SK-N-SH (cell line): ENCODE data around the gene USP13. TPM values are rescaled to one million over a fixed set of nuclear protein-coding genes. Genes with fewer than 3 reads are reported as not detected.

Experiments used
- CTCF ChIA-PET: fragments of 300-600, 350-600 bp; formaldehyde crosslinking; extraction: SDS; loops from one replicate; lab custom pipeline; 2021; lab: Yijun Ruan, JAX
- POLR2A ChIA-PET: fragments of 350-600 bp; sonication (Branson Sonifier 250); formaldehyde crosslinking; extraction: SDS; loops from one replicate; lab custom pipeline; 2020; ENCODE audit warnings: antibody characterized with exemption, inconsistent platforms; lab: Yijun Ruan, JAX
- DNase-seq: peaks from one replicate; pipeline ENCODE4 v3.0.0; 2012
- H2AFZ ChIP-seq: fragments of 200-600 bp; sonication (generic); 2 replicates; pipeline ENCODE4 v1.8.1; 2016; ENCODE audit warnings: antibody characterized with exemption, mild to moderate bottlenecking, low read depth
- H3F3A ChIP-seq: fragments of 200-600 bp; sonication (generic); replicated peaks from 2 replicates; pipeline ENCODE3; 2016; ENCODE audit warnings: antibody characterized with exemption, mild to moderate bottlenecking; ENCODE audit not compliant: insufficient read depth
- H3K27ac ChIP-seq, 2 experiments: fragments of 200-500 bp in 1 of 2; fragments of 200-600 bp in 1 of 2; sonication (Bioruptor generic) in 1 of 2; sonication (generic), shearing (Covaris generic) in 1 of 2; 2 replicates each; pipeline versions ENCODE4 v1.5.1 to v1.6.1; 2014 to 2016; ENCODE audit warnings: low read depth in 2 of 2, inconsistent platforms in 1 of 2, low read length in 1 of 2, mild to moderate bottlenecking in 1 of 2, mixed read lengths in 1 of 2
- H3K27me3 ChIP-seq: fragments of 200-600 bp; sonication (generic), shearing (Covaris generic); 2 replicates; pipeline ENCODE4 v1.6.1; 2016; ENCODE audit warnings: mixed run types; ENCODE audit not compliant: insufficient read depth
- H3K36me3 ChIP-seq, 2 experiments: fragments of 200-500 bp in 1 of 2; fragments of 200-600 bp in 1 of 2; sonication (Bioruptor generic) in 1 of 2; sonication (generic) in 1 of 2; replicated peaks in 1 of 2; 2 replicates each; pipeline versions ENCODE3 to v1.5.1; 2014 to 2016; ENCODE audit warnings: low read length in 1 of 2, mild to moderate bottlenecking in 1 of 2; ENCODE audit not compliant: insufficient read depth in 2 of 2, control insufficient read depth in 1 of 2
- H3K4me1 ChIP-seq, 2 experiments: fragments of 200-500 bp in 1 of 2; fragments of 200-600 bp in 1 of 2; sonication (Bioruptor generic) in 1 of 2; sonication (generic), shearing (Covaris generic) in 1 of 2; 2 replicates each; pipeline versions ENCODE4 v1.5.1 to v1.6.1; 2014 to 2016; ENCODE audit warnings: low read depth in 1 of 2, low read length in 1 of 2, mixed run types in 1 of 2; ENCODE audit not compliant: insufficient read depth in 2 of 2, control insufficient read depth in 1 of 2
- H3K4me2 ChIP-seq: fragments of 200-600 bp; sonication (generic), shearing (Covaris generic); 2 replicates; pipeline ENCODE4 v1.6.1; 2017; ENCODE audit warnings: mixed run types
- H3K4me3 ChIP-seq, 2 experiments: fragments of 200-500 bp in 1 of 2; fragments of 200-600 bp in 1 of 2; sonication (Bioruptor generic) in 1 of 2; sonication (generic), shearing (Covaris generic) in 1 of 2; 2 replicates each; pipeline versions ENCODE4 v1.5.1 to v1.8.1; 2014 to 2016; ENCODE audit warnings: low read depth in 2 of 2, inconsistent platforms in 1 of 2, low read length in 1 of 2, mild to moderate bottlenecking in 1 of 2, mixed read lengths in 1 of 2, moderate library complexity in 1 of 2
- H3K79me2 ChIP-seq: fragments of 200-600 bp; sonication (generic); 2 replicates; pipeline ENCODE4 v1.8.1; 2017; ENCODE audit warnings: mild to moderate bottlenecking; ENCODE audit not compliant: insufficient read depth
- H3K9ac ChIP-seq: fragments of 200-600 bp; sonication (generic); 2 replicates; pipeline ENCODE4 v1.6.1; 2017; ENCODE audit warnings: mixed run types
- H3K9me2 ChIP-seq: fragments of 200-600 bp; sonication (generic); 2 replicates; pipeline ENCODE4 v1.6.1; 2017; ENCODE audit warnings: mixed run types
- H3K9me3 ChIP-seq: fragments of 200-600 bp; sonication (generic); 2 replicates; pipeline ENCODE4 v1.6.1; 2017; ENCODE audit warnings: mixed run types, mild to moderate bottlenecking, moderate library complexity
- H4K20me1 ChIP-seq: fragments of 200-600 bp; sonication (generic); 2 replicates; pipeline ENCODE4 v1.6.1; 2017; ENCODE audit warnings: mild to moderate bottlenecking, mixed run types; ENCODE audit not compliant: insufficient read depth
- FOXJ3 ChIP-seq: sonication (generic); formaldehyde crosslinking; IDR thresholded peaks from 2 replicates; pipeline ENCODE4 v1.5.1; 2020; ENCODE audit warnings: mild to moderate bottlenecking, missing genetic modification reagents
- JUND ChIP-seq: IDR thresholded peaks from 2 replicates; pipeline ENCODE4 v1.4.0; 2012
- MEF2A ChIP-seq: IDR thresholded peaks from 2 replicates; pipeline ENCODE4 v1.4.0; 2012; ENCODE audit warnings: low read depth, borderline replicate concordance
- NFIC ChIP-seq: IDR thresholded peaks from 2 replicates; pipeline ENCODE4 v1.4.0; 2012; ENCODE audit warnings: borderline replicate concordance
- POLR2AphosphoS5 ChIP-seq: IDR thresholded peaks from 2 replicates; pipeline ENCODE4 v1.6.1; 2012; ENCODE audit warnings: low read depth, low read length
- RCOR1 ChIP-seq: fragments of 150-350 bp; IDR thresholded peaks from 2 replicates; pipeline ENCODE4 v1.6.1; 2017; ENCODE audit warnings: antibody characterized with exemption, low read length
- RXRA ChIP-seq: IDR thresholded peaks from 2 replicates; pipeline ENCODE4 v1.4.0; 2012; ENCODE audit warnings: low read depth, mild to moderate bottlenecking, borderline replicate concordance
- SIN3A ChIP-seq: IDR thresholded peaks from 2 replicates; pipeline ENCODE4 v1.6.1; 2012; ENCODE audit warnings: low read depth, mild to moderate bottlenecking, low read length, moderate library complexity, borderline replicate concordance
- TAF1 ChIP-seq: IDR thresholded peaks from 2 replicates; pipeline ENCODE4 v1.6.1; 2012; ENCODE audit warnings: low read depth, mild to moderate bottlenecking, low read length, moderate library complexity, borderline replicate concordance
- WGBS: methylation state at CpG from one replicate; pipeline ENCODE4 v1.1.6; 2017; ENCODE audit warnings: low lambda C conversion rate; 5-methylcytosine and 5-hydroxymethylcytosine counted together
- polyA plus RNA-seq, 3 experiments: library from polyadenylated mRNA; depleted of rRNA; stranded (reverse); fragments of >200 nt; gene quantifications; 2 replicates each; pipeline ENCODE4 v1.2.3, GENCODE V29; 2012
- TF ChIP-seq, protein P1 (sequence below): IDR thresholded peaks from 2 replicates; pipeline ENCODE4 v1.6.1; 2012; ENCODE audit warnings: mild to moderate bottlenecking, low read depth, low read length, moderate library complexity
- TF ChIP-seq, protein P2 (sequence below): IDR thresholded peaks from 2 replicates; pipeline ENCODE4 v1.4.0; 2012; ENCODE audit warnings: low read depth, borderline replicate concordance
- TF ChIP-seq, protein P3 (sequence below): fragments of 200-600 bp; sonication (generic); IDR thresholded peaks from 2 replicates; pipeline ENCODE4 v1.6.1; 2017; ENCODE audit warnings: antibody characterized with exemption, mild to moderate bottlenecking, moderate library complexity

Gene USP13
- polyA plus RNA-seq, 1 of the 3 experiments (the other 2 are of a cell fraction): 8.2 TPM

DNA sequence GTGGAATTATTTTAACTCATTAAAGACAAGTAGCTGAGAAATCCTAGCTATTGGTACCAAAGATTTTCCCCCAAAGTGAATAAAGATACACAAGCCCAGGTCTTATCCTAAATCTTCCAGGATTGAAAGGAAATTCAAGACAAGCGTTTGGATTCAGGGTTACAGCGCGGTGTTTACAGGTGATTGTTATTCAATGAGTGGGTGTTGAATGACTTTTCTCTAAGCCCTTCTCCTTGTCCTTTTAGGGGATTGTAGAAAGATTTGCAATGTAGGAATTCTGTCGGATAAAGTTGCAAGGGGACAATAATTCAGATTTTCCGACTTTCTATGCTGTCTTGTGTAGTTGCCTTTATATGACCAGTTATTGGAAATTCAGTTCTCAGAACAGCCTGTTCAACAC, 57.2 kb downstream of the USP13 start:
- DNase-seq: no peak
- Histone ChIP-seq H3K79me2 (peaks cover 24% of the 10 kb centered on the region), H2AFZ (no peak overlapping the region), H3K27me3 (no peaks in the 10 kb centered on the region), H3K4me1 (peaks cover 0 to 20% of the 10 kb centered on the region in 2 experiments; a peak in 3 of 4 replicates), H3K36me3 (peaks cover 14 to 25% of the 10 kb centered on the region in 2 experiments), H3K4me3 (no peak overlapping the region), H3K9me2 (no peaks in the 10 kb centered on the region), H3K27ac (no peak overlapping the region), H3K9me3 (no peaks in the 10 kb centered on the region), H3F3A (peaks cover 23% of the 10 kb centered on the region), H3K9ac (no peak overlapping the region), H3K4me2 (no peak overlapping the region)
- POLR2A ChIA-PET: no interaction called here
- 95% methylated on average over 5 of the region's 5 CpGs for WGBS
- CTCF ChIA-PET: interaction anchor here (0.6 to 1.3 kb wide), 2 partner anchors 39 to 41 kb away, joined by 3 to 5 read pairs; no protein-coding TSS in a partner anchor
- TF ChIP-seq, protein P1, sequence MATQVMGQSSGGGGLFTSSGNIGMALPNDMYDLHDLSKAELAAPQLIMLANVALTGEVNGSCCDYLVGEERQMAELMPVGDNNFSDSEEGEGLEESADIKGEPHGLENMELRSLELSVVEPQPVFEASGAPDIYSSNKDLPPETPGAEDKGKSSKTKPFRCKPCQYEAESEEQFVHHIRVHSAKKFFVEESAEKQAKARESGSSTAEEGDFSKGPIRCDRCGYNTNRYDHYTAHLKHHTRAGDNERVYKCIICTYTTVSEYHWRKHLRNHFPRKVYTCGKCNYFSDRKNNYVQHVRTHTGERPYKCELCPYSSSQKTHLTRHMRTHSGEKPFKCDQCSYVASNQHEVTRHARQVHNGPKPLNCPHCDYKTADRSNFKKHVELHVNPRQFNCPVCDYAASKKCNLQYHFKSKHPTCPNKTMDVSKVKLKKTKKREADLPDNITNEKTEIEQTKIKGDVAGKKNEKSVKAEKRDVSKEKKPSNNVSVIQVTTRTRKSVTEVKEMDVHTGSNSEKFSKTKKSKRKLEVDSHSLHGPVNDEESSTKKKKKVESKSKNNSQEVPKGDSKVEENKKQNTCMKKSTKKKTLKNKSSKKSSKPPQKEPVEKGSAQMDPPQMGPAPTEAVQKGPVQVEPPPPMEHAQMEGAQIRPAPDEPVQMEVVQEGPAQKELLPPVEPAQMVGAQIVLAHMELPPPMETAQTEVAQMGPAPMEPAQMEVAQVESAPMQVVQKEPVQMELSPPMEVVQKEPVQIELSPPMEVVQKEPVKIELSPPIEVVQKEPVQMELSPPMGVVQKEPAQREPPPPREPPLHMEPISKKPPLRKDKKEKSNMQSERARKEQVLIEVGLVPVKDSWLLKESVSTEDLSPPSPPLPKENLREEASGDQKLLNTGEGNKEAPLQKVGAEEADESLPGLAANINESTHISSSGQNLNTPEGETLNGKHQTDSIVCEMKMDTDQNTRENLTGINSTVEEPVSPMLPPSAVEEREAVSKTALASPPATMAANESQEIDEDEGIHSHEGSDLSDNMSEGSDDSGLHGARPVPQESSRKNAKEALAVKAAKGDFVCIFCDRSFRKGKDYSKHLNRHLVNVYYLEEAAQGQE: no peak
- TF ChIP-seq, protein P2, sequence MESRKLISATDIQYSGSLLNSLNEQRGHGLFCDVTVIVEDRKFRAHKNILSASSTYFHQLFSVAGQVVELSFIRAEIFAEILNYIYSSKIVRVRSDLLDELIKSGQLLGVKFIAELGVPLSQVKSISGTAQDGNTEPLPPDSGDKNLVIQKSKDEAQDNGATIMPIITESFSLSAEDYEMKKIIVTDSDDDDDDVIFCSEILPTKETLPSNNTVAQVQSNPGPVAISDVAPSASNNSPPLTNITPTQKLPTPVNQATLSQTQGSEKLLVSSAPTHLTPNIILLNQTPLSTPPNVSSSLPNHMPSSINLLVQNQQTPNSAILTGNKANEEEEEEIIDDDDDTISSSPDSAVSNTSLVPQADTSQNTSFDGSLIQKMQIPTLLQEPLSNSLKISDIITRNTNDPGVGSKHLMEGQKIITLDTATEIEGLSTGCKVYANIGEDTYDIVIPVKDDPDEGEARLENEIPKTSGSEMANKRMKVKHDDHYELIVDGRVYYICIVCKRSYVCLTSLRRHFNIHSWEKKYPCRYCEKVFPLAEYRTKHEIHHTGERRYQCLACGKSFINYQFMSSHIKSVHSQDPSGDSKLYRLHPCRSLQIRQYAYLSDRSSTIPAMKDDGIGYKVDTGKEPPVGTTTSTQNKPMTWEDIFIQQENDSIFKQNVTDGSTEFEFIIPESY: no peak
- TF ChIP-seq MEF2A (no peak), FOXJ3 (CRISPR knock-in tag) (no peak), SIN3A (no peak), RCOR1 (no peak), JUND (no peak), RXRA (no peak), NFIC (no peak), POLR2AphosphoS5 (no peak), TAF1 (no peak)
- TF ChIP-seq, protein P3, sequence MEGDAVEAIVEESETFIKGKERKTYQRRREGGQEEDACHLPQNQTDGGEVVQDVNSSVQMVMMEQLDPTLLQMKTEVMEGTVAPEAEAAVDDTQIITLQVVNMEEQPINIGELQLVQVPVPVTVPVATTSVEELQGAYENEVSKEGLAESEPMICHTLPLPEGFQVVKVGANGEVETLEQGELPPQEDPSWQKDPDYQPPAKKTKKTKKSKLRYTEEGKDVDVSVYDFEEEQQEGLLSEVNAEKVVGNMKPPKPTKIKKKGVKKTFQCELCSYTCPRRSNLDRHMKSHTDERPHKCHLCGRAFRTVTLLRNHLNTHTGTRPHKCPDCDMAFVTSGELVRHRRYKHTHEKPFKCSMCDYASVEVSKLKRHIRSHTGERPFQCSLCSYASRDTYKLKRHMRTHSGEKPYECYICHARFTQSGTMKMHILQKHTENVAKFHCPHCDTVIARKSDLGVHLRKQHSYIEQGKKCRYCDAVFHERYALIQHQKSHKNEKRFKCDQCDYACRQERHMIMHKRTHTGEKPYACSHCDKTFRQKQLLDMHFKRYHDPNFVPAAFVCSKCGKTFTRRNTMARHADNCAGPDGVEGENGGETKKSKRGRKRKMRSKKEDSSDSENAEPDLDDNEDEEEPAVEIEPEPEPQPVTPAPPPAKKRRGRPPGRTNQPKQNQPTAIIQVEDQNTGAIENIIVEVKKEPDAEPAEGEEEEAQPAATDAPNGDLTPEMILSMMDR: no peak
- TF ChIP-seq, all 33 proteins: peak for 0
- no peaks in the 10 kb centered on the region for H4K20me1 ChIP-seq
